Kidney capillary endothelial cell (primary cell): Measurements from ENCODE around the gene POLG.

Experiments
- DNase-seq: peaks from one replicate; pipeline ENCODE4 v3.0.0-alpha.2; 2018; ENCODE audit warnings: low spot score

Gene POLG

GRCh38 chr15:89334510-89335297 lies at the start of gene POLG:
POLG (minus strand) TSS chr15:89334824; CDS start chr15:89333754, 1,070 bp downstream.
- peak; percentile 98 for DNase-seq

GRCh38 chr15:89384176-89384604 lies 49.6 kb upstream of the POLG start:
- no peak for DNase-seq

- DNase-seq = no peak
Measured at GRCh38 chr15:89383365-89384175, 48.9 kb upstream of the POLG start.

GRCh38 chr15:89381888-89382686 lies 47.5 kb upstream of the POLG start:
- DNase-seq = no peak

- DNase-seq = no peak
Measured at GRCh38 chr15:89381331-89381730, 46.7 kb upstream of the POLG start.

GRCh38 chr15:89379818-89380217 lies 45.2 kb upstream of the POLG start:
- no peak for DNase-seq

GRCh38 chr15:89379251-89379695 lies 44.6 kb upstream of the POLG start:
- DNase-seq = no peak

- no peak for DNase-seq
Measured at GRCh38 chr15:89378296-89379151, 43.9 kb upstream of the POLG start.

GRCh38 chr15:89377842-89378295 lies 43.2 kb upstream of the POLG start:
- no peak for DNase-seq

GRCh38 chr15:89377024-89377841 lies 42.6 kb upstream of the POLG start:
- DNase-seq = no peak

GRCh38 chr15:89376388-89376787 lies 41.8 kb upstream of the POLG start:
- DNase-seq = no peak

GRCh38 chr15:89375093-89376005 lies 40.7 kb upstream of the POLG start:
- no peak for DNase-seq

GRCh38 chr15:89374086-89374981 lies 39.7 kb upstream of the POLG start:
- DNase-seq = no peak

- no peak for DNase-seq
Measured at GRCh38 chr15:89372069-89372935, 37.7 kb upstream of the POLG start.

GRCh38 chr15:89371228-89372044 lies 36.8 kb upstream of the POLG start:
- DNase-seq = no peak

- DNase-seq = no peak
Measured at GRCh38 chr15:89370978-89371227, 36.3 kb upstream of the POLG start.
